ENCODE results near the gene PKDREJ.

Gene PKDREJ

GRCh38 chr22:46245511-46245910 is 17.6 kb downstream of the PKDREJ start:
- no peak overlapping the region for H3K4me2 ChIP-seq (ENCODE audit: low read depth, low read length)
- H3K4me3 ChIP-seq (ENCODE audit: low read length) = no peak overlapping the region
- no peak for DNase-seq
- H3K27ac ChIP-seq (ENCODE audit: low read length) = no peak overlapping the region
- H3K36me3 ChIP-seq (replicated peaks; ENCODE audit: insufficient read depth, low read length) = no peaks in the 10 kb centered on the region
- H2AFZ ChIP-seq (ENCODE audit: low read length) = no peak overlapping the region
- H3K4me1 ChIP-seq (ENCODE audit: low read length) = no peaks in the 10 kb centered on the region
- no peaks in the 10 kb centered on the region for H3F3A ChIP-seq (ENCODE audit: insufficient read depth, low read length)
- no peaks in the 10 kb centered on the region for H3K9me2 ChIP-seq (replicated peaks; ENCODE audit: insufficient read depth, low read length)
- no peaks in the 10 kb centered on the region for H3K9me3 ChIP-seq (replicated peaks; ENCODE audit: insufficient read depth, low read length)
- H3K79me2 ChIP-seq (ENCODE audit: low read length) = 0 out of 2 replicates have a peak, but pooled peaks cover 3% of the 10 kb centered on the region
- H3K9ac ChIP-seq (ENCODE audit: low read length) = no peak overlapping the region
- TF ChIP-seq EZH2phosphoT487 (IDR thresholded peaks at IDR 0.05; ENCODE audit: low read length) (no peak), EZH2 (optimal IDR thresholded peaks at IDR 0.05; ENCODE audit: low read depth, low read length) (no peak)
- H4K20me1 ChIP-seq (ENCODE audit: insufficient read depth, low read length) = no peaks in the 10 kb centered on the region
- H3K27me3 ChIP-seq (replicated peaks; ENCODE audit: insufficient read depth, low read length) = no peaks in the 10 kb centered on the region

DNA sequence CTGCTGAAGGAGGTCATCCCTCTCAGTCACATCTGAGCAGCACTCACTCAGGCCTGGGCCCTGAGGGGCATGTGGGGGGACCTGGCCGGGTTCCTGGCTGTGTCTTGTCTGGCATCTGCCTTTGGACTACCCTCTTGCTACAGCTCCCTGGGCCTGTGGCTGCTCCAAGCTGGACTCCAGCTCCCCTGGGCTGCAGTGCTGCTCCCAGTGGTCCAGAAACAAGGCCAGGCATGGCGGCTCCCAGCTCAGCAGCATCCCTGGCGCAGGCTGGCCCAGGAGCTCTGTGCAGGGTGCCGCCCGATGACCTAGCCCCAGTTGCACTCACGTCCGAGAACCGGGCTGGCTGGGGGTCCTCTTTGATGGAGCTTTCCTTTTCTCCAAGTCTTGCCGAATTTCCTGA is 18.4 kb downstream of the PKDREJ start:
- Histone ChIP-seq H3F3A (ENCODE audit: insufficient read depth, low read length) (no peaks in the 10 kb centered on the region), H4K20me1 (ENCODE audit: insufficient read depth, low read length) (no peaks in the 10 kb centered on the region), H3K79me2 (ENCODE audit: low read length) (0 out of 2 replicates have a peak, but pooled peaks cover 3% of the 10 kb centered on the region), H3K27me3 (replicated peaks; ENCODE audit: insufficient read depth, low read length) (no peaks in the 10 kb centered on the region), H3K9me3 (replicated peaks; ENCODE audit: insufficient read depth, low read length) (no peaks in the 10 kb centered on the region), H3K4me2 (ENCODE audit: low read depth, low read length) (no peak overlapping the region), H3K9ac (ENCODE audit: low read length) (no peak overlapping the region), H2AFZ (ENCODE audit: low read length) (no peak overlapping the region), H3K4me3 (ENCODE audit: low read length) (no peak overlapping the region), H3K27ac (ENCODE audit: low read length) (no peak overlapping the region), H3K4me1 (ENCODE audit: low read length) (no peaks in the 10 kb centered on the region), H3K9me2 (replicated peaks; ENCODE audit: insufficient read depth, low read length) (no peaks in the 10 kb centered on the region), H3K36me3 (replicated peaks; ENCODE audit: insufficient read depth, low read length) (no peaks in the 10 kb centered on the region)
- DNase-seq = no peak
- TF ChIP-seq EZH2 (optimal IDR thresholded peaks at IDR 0.05; ENCODE audit: low read depth, low read length) = no peak
- TF ChIP-seq, protein P1, sequence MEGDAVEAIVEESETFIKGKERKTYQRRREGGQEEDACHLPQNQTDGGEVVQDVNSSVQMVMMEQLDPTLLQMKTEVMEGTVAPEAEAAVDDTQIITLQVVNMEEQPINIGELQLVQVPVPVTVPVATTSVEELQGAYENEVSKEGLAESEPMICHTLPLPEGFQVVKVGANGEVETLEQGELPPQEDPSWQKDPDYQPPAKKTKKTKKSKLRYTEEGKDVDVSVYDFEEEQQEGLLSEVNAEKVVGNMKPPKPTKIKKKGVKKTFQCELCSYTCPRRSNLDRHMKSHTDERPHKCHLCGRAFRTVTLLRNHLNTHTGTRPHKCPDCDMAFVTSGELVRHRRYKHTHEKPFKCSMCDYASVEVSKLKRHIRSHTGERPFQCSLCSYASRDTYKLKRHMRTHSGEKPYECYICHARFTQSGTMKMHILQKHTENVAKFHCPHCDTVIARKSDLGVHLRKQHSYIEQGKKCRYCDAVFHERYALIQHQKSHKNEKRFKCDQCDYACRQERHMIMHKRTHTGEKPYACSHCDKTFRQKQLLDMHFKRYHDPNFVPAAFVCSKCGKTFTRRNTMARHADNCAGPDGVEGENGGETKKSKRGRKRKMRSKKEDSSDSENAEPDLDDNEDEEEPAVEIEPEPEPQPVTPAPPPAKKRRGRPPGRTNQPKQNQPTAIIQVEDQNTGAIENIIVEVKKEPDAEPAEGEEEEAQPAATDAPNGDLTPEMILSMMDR (IDR thresholded peaks at IDR 0.05; ENCODE audit: low read length) = no peak
- no peak for TF ChIP-seq EZH2phosphoT487 (IDR thresholded peaks at IDR 0.05; ENCODE audit: low read length)

DNA sequence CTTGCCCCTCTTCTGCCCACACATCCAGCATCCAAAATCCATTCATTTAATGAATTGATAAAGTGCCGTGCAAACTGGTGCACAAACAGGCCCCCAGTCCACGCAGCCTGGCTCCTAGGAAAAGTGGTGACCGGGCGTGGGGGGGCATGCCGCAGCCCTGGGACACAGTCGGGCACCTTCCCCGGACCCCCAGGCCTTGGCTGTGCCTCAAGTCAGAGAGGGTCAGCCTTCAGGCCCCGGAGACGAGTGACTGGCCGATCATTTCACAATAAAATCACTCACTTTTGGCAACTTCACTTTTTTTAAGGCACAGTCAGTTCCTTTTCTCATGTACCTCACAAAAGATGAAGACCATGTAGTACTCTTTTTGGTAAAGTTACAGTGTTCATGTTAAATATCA is 21.1 kb downstream of the PKDREJ start:
- Histone ChIP-seq H3K27ac (ENCODE audit: low read length) (no peak overlapping the region), H3K4me2 (ENCODE audit: low read depth, low read length) (no peak overlapping the region), H3K9me3 (replicated peaks; ENCODE audit: insufficient read depth, low read length) (no peaks in the 10 kb centered on the region), H3F3A (ENCODE audit: insufficient read depth, low read length) (no peaks in the 10 kb centered on the region), H4K20me1 (ENCODE audit: insufficient read depth, low read length) (no peaks in the 10 kb centered on the region), H3K36me3 (replicated peaks; ENCODE audit: insufficient read depth, low read length) (no peaks in the 10 kb centered on the region), H3K79me2 (ENCODE audit: low read length) (no peaks in the 10 kb centered on the region), H3K9me2 (replicated peaks; ENCODE audit: insufficient read depth, low read length) (no peaks in the 10 kb centered on the region), H2AFZ (ENCODE audit: low read length) (no peak overlapping the region), H3K27me3 (replicated peaks; ENCODE audit: insufficient read depth, low read length) (no peaks in the 10 kb centered on the region), H3K4me3 (ENCODE audit: low read length) (no peak overlapping the region), H3K4me1 (ENCODE audit: low read length) (no peaks in the 10 kb centered on the region), H3K9ac (ENCODE audit: low read length) (no peak overlapping the region)
- TF ChIP-seq EZH2 (optimal IDR thresholded peaks at IDR 0.05; ENCODE audit: low read depth, low read length) = no peak
- TF ChIP-seq EZH2phosphoT487 (IDR thresholded peaks at IDR 0.05; ENCODE audit: low read length) = no peak
- TF ChIP-seq, protein P1 (IDR thresholded peaks at IDR 0.05; ENCODE audit: low read length) = no peak
- no peak for DNase-seq

GRCh38 chr22:46241396-46242007 is 21.6 kb downstream of the PKDREJ start:
- Histone ChIP-seq H3K27ac (ENCODE audit: low read length) (no peak overlapping the region), H3K9me2 (replicated peaks; ENCODE audit: insufficient read depth, low read length) (no peaks in the 10 kb centered on the region), H3K9ac (ENCODE audit: low read length) (no peak overlapping the region), H3K9me3 (replicated peaks; ENCODE audit: insufficient read depth, low read length) (no peaks in the 10 kb centered on the region), H3K36me3 (replicated peaks; ENCODE audit: insufficient read depth, low read length) (no peaks in the 10 kb centered on the region), H3K4me1 (ENCODE audit: low read length) (no peaks in the 10 kb centered on the region), H4K20me1 (ENCODE audit: insufficient read depth, low read length) (no peaks in the 10 kb centered on the region), H3F3A (ENCODE audit: insufficient read depth, low read length) (no peaks in the 10 kb centered on the region), H2AFZ (ENCODE audit: low read length) (no peak overlapping the region), H3K4me2 (ENCODE audit: low read depth, low read length) (no peak overlapping the region), H3K27me3 (replicated peaks; ENCODE audit: insufficient read depth, low read length) (no peaks in the 10 kb centered on the region), H3K4me3 (ENCODE audit: low read length) (no peak overlapping the region), H3K79me2 (ENCODE audit: low read length) (no peaks in the 10 kb centered on the region)
- TF ChIP-seq EZH2phosphoT487 (IDR thresholded peaks at IDR 0.05; ENCODE audit: low read length) (no peak), EZH2 (optimal IDR thresholded peaks at IDR 0.05; ENCODE audit: low read depth, low read length) (no peak)
- TF ChIP-seq, protein P1 (IDR thresholded peaks at IDR 0.05; ENCODE audit: low read length) = no peak
- no peak for DNase-seq

Measured in MM.1S (cell line).